SJCRH30 (cell line): ENCODE results near the gene SESN3. TPM values are rescaled to one million over a fixed set of nuclear protein-coding genes. Genes with fewer than 3 reads are reported as not detected.
"Not testable (repeated sequence)": the region's sequence is repeated elsewhere in the genome, so short reads cannot be mapped to it uniquely, and the experiment has no call there.

Source experiments
- DNase-seq, 2 experiments: peaks; one replicate each; pipeline ENCODE4 v3.0.0-alpha.2; 2015 to 2020
- H3K27ac ChIP-seq: fragments of 250-450 bp; sonication (Bioruptor Pico); 2 replicates; pipeline ENCODE4 v1.5.1; 2020; ENCODE audit warnings: mild to moderate bottlenecking, moderate library complexity
- H3K27me3 ChIP-seq: fragments of 250-450 bp; sonication (Bioruptor Pico); 2 replicates; pipeline ENCODE4 v1.5.1; 2020; ENCODE audit warnings: mild to moderate bottlenecking, moderate library complexity
- H3K36me3 ChIP-seq: fragments of 250-450 bp; sonication (Bioruptor Pico); 2 replicates; pipeline ENCODE4 v1.5.1; 2020; ENCODE audit warnings: mild to moderate bottlenecking, moderate library complexity
- H3K4me1 ChIP-seq: fragments of 250-450 bp; sonication (Bioruptor Pico); 2 replicates; pipeline ENCODE4 v1.5.1; 2020; ENCODE audit warnings: mild to moderate bottlenecking, moderate library complexity
- H3K4me3 ChIP-seq: fragments of 250-450 bp; sonication (Bioruptor Pico); 2 replicates; pipeline ENCODE4 v1.5.1; 2020; ENCODE audit warnings: mild to moderate bottlenecking, moderate library complexity
- H3K9me3 ChIP-seq: fragments of 250-450 bp; sonication (Bioruptor Pico); replicated peaks from 2 replicates; pipeline ENCODE4 v1.5.1; 2020; ENCODE audit warnings: mild to moderate bottlenecking, moderate library complexity
- total RNA-seq: library from RNA; depleted of rRNA; stranded (reverse); fragments of >200 nt; shearing (Covaris generic); gene quantifications from 2 replicates; pipeline ENCODE4 v1.2.3, GENCODE V29; 2014

SESN3 gene
- total RNA-seq, 1 experiment from 2014 or later, result 12.2 TPM

DNA sequence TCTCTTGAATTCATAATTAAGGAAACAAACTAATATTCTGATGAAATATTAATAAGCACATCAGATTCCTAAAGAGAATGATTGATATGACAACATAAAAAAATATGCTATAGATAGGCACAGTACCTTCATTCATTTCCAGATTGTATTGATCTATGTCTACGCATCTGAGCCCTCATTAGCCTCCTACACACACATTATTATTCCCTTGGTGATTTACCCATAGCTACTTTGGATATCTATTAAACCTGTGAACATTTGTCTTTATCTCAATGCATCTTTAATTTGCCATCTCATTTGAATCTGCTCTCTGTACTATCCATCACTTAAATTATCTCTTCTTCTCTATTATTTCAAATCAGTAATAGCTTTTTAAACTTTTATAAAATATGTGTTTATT, 18.4 kb downstream of the SESN3 start:
- no peaks in the 10 kb centered on the region for H3K36me3 ChIP-seq
- H3K4me3 ChIP-seq, result no peak overlapping the region
- no peaks in the 10 kb centered on the region for H3K9me3 ChIP-seq
- H3K27ac ChIP-seq, result no peak overlapping the region
- DNase-seq, result no peak
- H3K4me1 ChIP-seq, result no peaks in the 10 kb centered on the region
- no peaks in the 10 kb centered on the region for H3K27me3 ChIP-seq

DNA sequence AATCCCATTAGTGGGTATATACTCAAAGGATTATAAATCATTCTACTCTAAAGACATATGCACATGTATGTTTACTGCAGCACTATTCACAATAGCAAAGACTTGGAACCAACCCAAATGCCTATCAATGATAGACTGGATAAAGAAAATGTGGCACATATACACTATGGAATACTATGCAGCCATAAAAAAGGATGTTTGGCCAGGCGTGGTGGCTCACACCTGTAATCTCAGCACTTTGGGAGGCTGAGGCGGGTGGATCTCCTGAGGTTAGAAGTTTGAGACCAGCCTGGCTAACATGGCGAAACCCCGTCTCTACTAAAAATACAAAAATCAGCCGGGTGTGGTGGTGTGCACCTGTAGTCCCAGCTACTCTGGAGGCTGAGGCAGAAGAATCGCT, 21.5 kb downstream of the SESN3 start:
- H3K27ac ChIP-seq, H3K4me3 ChIP-seq, DNase-seq, H3K9me3 ChIP-seq, H3K4me1 ChIP-seq, H3K36me3 ChIP-seq, H3K27me3 ChIP-seq: not testable (repeated sequence)

DNA sequence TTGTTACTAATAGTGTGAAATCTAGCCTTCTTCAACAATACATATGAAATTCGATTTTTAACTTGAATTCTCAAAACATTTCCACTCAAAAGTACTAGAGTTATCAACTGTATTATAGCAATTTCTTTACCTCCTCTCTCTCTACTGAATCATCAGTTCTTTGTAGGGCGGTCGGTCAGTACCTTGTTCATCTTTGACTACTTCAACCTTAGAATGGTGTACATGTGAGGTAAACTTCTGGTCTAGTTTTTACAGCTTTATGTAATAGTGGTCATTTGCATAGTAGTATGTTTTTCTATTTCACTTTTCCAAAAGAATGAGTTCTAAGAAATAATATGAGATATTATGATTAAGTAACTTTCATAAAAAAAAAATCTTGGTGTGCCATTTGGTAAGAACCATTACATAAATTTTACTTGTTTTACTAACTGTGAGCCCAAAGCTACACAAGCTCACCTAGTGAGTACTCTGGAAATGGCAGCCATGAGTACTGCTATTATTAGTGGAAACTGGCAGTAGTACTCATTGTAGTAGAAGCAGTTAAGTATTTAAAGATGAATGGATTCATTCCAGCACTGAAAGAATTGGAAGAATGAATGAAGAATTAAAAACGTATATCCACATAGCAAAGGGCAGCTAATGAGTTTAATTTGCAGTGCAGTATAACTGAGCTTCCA, 30.1 kb downstream of the SESN3 start:
- DNase-seq, result no peak
- H3K4me3 ChIP-seq, result no peak overlapping the region
- H3K4me1 ChIP-seq, result no peaks in the 10 kb centered on the region
- H3K36me3 ChIP-seq, result no peaks in the 10 kb centered on the region
- no peaks in the 10 kb centered on the region for H3K27me3 ChIP-seq
- H3K9me3 ChIP-seq, result no peaks in the 10 kb centered on the region
- no peak overlapping the region for H3K27ac ChIP-seq

DNA sequence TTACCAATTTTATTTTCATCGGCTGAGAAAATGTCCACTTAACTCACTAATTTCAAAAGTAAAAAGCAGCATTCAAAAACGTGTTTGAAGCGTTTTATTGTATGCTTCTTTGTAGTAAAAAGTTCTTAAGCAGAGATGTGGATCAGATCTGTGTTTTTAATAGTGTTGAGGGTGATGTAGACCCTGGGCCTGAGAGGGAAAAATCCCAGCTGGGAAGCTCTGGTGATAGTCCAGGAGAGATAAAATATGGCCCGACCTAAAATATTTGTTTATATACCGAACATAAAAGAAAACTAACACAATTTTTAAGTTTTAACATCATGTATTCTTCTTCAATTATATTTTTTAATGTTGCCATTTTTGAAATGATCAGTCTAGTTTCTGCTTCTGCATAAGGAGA, 35.2 kb downstream of the SESN3 start:
- Histone ChIP-seq H3K9me3 (no peaks in the 10 kb centered on the region), H3K4me3 (no peak overlapping the region), H3K27ac (no peak overlapping the region), H3K4me1 (no peaks in the 10 kb centered on the region), H3K36me3 (no peaks in the 10 kb centered on the region), H3K27me3 (no peaks in the 10 kb centered on the region)
- DNase-seq, result no peak

DNA sequence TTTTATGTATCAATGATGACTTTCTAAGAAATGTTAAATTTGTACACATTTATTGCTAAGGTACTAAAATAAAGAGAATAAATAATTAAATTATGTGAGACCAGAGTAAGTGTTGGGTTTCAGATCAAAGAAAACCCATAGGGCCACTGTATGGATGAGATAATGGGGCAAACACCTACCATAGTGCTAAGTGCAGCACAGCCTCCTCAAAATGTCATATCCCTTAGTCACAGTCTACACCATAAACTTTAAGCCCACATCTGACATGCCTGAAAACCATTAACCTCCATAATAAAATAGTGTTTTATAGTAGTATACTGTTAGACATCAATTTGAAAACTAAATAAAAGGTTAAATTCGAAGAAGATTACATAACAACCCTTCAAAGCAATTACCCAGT, 37.5 kb downstream of the SESN3 start:
- DNase-seq, result no peak
- Histone ChIP-seq H3K27me3 (no peaks in the 10 kb centered on the region), H3K27ac (no peak overlapping the region), H3K4me1 (no peaks in the 10 kb centered on the region), H3K36me3 (no peaks in the 10 kb centered on the region), H3K9me3 (no peaks in the 10 kb centered on the region), H3K4me3 (no peak overlapping the region)

DNA sequence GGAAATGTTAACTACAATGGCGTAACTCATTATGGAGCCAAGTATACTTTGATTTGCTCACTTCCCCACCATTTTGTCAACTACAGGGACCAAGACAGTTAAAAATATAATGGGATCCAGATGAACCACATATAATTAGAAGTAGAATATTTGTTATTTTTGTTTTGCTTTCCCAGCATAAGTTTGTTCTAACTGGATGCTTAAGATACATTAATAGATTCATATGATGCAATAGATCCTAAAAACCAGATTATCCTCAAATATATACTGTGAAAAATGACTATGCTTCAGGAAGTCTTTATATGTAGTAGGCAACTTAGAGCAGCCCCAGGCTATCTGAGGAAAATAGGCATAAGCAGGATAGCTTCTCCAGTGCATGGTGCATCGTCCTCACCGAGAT, 38.3 kb downstream of the SESN3 start:
- no peak for DNase-seq
- Histone ChIP-seq H3K27me3 (no peaks in the 10 kb centered on the region), H3K9me3 (no peaks in the 10 kb centered on the region), H3K4me1 (no peaks in the 10 kb centered on the region), H3K36me3 (no peaks in the 10 kb centered on the region), H3K4me3 (no peak overlapping the region), H3K27ac (no peak overlapping the region)

DNA sequence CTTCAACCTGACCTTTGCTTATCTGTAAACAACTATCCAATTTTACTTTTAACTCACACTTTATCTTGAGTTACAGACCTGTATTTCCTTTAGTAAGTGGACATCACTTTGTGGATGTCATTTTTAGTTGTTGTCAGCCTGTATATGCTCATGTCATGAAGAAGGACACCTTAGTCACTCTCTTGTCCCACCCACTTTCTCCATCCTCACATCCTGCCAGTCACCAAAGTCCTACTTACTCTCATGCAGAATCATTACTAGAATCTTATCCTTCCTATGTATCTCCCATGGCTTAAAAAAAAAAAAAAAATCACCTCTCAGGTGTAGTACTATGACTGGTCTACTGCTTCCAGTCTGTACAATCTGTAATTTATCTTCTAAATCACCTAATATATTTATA, 43.3 kb downstream of the SESN3 start:
- no peaks in the 10 kb centered on the region for H3K4me1 ChIP-seq
- H3K4me3 ChIP-seq, result no peak overlapping the region
- DNase-seq, result no peak
- no peaks in the 10 kb centered on the region for H3K36me3 ChIP-seq
- H3K27me3 ChIP-seq, result no peaks in the 10 kb centered on the region
- H3K27ac ChIP-seq, result no peak overlapping the region
- no peaks in the 10 kb centered on the region for H3K9me3 ChIP-seq

DNA sequence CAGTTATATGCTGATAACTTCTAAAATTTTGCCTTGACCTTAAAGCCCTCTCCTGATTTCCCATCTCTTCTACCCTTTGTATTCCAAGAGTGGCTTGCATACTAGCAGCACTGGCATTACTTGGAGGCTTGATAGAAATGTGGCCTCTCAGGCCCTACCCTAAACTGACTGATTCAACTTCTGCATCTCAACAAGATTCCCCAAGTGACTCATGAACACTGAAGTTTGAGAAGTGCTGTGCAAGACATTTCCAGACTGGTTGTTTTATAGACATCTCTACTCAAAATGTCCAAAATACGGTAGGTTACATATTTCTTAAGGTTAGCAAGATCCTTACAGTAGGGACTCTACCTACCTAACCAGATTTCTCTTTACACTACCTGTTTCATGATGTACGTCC, 48.6 kb downstream of the SESN3 start:
- no peaks in the 10 kb centered on the region for H3K27me3 ChIP-seq
- no peaks in the 10 kb centered on the region for H3K4me1 ChIP-seq
- no peak for DNase-seq
- H3K9me3 ChIP-seq, result no peaks in the 10 kb centered on the region
- H3K4me3 ChIP-seq, result no peak overlapping the region
- H3K36me3 ChIP-seq, result no peaks in the 10 kb centered on the region; the same call in 1 of the 2 replicates
- no peak overlapping the region for H3K27ac ChIP-seq

DNA sequence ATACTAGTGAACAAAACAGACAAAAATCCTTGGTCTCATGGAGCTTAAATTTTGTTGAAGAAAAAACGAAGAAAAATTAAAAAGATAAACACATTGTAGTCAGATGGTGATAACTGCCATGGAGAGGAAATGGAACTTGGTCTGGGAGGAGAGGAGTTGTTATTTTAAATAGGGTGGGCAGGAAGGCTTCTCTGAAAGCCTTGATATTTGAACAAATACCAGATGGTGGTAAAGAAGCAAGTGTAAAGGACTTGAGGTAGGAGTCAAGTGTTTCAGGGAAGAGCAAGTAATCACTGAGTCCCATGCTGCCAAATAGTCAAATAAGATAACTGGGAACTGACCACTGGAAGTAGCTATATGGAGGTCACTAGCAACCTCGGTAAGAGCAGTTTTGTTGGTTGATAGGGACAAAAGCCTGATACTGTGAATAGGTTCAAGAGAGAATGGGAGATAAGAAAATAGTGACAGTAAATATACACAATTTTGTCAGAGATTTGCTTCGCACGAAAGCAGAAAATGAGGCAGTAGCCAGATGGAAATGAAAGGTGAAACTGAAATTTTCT, 55.1 kb downstream of the SESN3 start:
- no peak for DNase-seq
- Histone ChIP-seq H3K4me3 (no peak overlapping the region), H3K27me3 (no peaks in the 10 kb centered on the region), H3K4me1 (no peaks in the 10 kb centered on the region), H3K36me3 (no peaks in the 10 kb centered on the region), H3K27ac (no peak overlapping the region), H3K9me3 (no peaks in the 10 kb centered on the region)

DNA sequence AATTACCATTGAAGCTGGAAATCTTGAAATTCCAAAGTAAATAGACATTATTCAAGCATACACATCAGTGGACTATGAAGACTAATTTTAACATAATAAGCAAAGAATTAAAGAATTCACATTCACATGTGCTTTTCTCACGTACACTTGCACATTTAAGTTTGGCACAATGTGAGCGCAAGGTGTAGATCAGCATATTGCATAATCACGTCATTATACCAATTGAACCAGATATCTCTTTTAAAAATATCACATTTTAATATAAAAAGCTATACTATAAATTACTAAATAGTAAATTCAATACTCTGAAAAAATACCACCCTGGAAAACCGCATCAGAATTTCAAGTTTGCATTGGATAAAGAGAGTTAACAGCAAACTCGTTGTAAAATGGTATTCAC, 60.7 kb downstream of the SESN3 start:
- Histone ChIP-seq H3K36me3 (no peaks in the 10 kb centered on the region), H3K9me3 (no peaks in the 10 kb centered on the region), H3K27ac (no peak overlapping the region), H3K4me3 (no peak overlapping the region), H3K27me3 (no peaks in the 10 kb centered on the region), H3K4me1 (no peaks in the 10 kb centered on the region)
- DNase-seq, result no peak

DNA sequence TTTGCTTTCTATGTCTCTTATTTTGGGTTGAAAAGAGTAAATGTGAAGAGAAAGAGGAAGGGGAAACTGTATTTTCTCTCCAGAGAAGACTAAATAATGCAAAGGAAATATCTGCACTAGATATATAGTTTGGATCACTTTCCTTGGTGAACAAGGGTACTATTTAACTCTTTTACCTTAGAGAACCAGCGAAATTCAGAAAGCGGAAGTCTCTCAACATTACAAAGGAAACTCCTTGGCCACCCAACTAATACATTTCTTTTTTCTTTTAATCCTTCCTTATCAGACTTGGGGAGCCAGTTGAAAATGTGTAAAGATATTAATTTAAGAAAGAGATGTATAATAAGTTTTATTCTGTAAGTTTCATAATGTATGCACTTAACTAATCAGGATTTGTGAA, 64.2 kb downstream of the SESN3 start:
- DNase-seq, result no peak
- Histone ChIP-seq H3K9me3 (no peaks in the 10 kb centered on the region), H3K27ac (no peak overlapping the region), H3K36me3 (no peaks in the 10 kb centered on the region), H3K4me1 (0 out of 2 replicates have a peak, but pooled peaks cover 3% of the 10 kb centered on the region), H3K4me3 (no peak overlapping the region), H3K27me3 (no peaks in the 10 kb centered on the region)

DNA sequence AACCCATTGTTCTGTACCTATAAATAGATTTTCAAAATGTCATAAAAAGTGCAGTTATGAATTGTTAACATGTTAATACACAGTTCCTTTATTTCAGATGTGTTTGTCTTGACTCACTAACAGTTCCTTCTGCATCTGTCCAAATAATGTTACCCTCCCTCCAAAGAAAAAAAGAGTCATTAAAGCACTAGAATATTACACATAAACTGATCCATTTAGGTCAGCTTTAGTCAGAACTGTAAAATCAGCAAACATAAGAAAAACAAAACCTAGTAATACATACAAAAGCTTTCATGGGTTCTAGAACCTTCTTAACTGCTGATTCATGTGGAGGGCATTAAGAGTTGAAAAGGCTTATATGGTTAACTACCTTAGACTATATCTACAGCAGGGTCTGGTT, 65.4 kb downstream of the SESN3 start:
- Histone ChIP-seq H3K9me3 (no peaks in the 10 kb centered on the region), H3K27me3 (no peaks in the 10 kb centered on the region), H3K36me3 (no peaks in the 10 kb centered on the region), H3K4me1 (0 out of 2 replicates have a peak, but pooled peaks cover 3% of the 10 kb centered on the region), H3K4me3 (no peak overlapping the region), H3K27ac (no peak overlapping the region)
- no peak for DNase-seq

DNA sequence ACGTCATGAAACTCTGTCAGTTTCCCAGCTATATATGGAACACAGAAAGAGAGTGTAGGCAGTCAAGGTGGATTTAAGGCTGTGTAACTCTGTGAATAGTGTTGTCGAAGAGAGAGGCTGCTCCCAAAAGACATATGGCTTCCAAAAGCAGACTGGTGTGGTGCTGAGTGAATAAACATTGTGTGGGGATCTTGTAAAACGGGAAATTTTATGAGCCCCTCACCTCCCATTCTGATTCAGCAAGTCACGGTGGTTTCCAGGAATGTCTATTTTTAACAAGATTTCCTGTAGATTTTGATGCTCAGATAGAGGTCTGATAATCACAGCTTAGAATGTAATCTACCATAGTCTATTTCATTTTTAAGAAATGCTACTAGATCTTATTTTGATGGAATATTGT, 67.9 kb downstream of the SESN3 start:
- DNase-seq, result peak in 1 of 2 experiments; percentile 27
- peak overlapping the region; percentile 9; the same call in 1 of the 2 replicates for H3K27ac ChIP-seq
- H3K4me1 ChIP-seq, result 0 out of 2 replicates have a peak, but pooled peaks cover 3% of the 10 kb centered on the region
- no peaks in the 10 kb centered on the region for H3K27me3 ChIP-seq
- no peak overlapping the region for H3K4me3 ChIP-seq
- H3K36me3 ChIP-seq, result no peaks in the 10 kb centered on the region
- no peaks in the 10 kb centered on the region for H3K9me3 ChIP-seq

DNA sequence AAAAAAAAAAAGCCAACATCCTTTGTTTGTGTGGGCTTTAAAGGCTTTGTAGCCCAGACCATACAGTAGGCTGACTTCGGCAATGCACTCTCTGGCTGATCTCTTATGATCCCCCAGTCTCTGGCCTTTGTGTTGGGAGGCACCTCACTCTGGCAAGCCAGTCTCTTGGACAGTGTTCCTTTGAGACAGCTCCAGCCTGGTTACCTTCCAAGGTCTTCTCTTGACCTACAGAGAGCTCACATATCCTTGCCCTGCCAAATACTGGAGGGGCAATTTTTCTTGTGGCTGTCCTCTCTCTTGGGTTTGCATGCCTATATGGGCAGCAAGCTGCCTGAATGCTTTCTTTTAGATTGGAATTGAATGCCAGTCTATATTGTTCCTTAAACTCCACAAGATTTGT, 69.8 kb downstream of the SESN3 start:
- Histone ChIP-seq H3K4me3 (no peak overlapping the region), H3K36me3 (no peaks in the 10 kb centered on the region), H3K4me1 (0 out of 2 replicates have a peak, but pooled peaks cover 3% of the 10 kb centered on the region), H3K27ac (no peak overlapping the region), H3K27me3 (no peaks in the 10 kb centered on the region), H3K9me3 (no peaks in the 10 kb centered on the region)
- no peak for DNase-seq

DNA sequence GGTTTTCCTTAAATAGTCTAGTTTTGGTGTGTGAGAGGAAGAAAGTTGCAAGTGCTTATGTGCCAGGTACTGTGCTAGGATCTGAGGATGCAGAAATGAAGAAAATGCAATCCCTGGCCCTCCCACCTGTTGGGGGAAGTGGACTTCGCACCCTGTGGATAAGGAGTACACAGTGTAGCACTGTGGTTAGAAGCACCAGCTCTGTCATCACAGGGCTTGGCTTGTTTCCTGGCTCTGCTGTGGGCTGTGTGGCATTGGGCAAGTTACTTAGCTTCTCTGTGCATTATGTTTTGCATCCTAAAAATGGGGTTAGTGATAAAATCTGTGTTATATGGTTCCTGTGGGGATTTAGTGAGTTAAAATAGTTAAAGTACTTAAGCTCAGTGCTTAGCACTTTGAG, 73.2 kb downstream of the SESN3 start:
- H3K4me1 ChIP-seq, result 0 out of 2 replicates have a peak, but pooled peaks cover under 1% of the 10 kb centered on the region
- H3K4me3 ChIP-seq, result no peak overlapping the region
- no peaks in the 10 kb centered on the region for H3K36me3 ChIP-seq
- no peak overlapping the region for H3K27ac ChIP-seq
- DNase-seq, result no peak
- H3K27me3 ChIP-seq, result no peaks in the 10 kb centered on the region
- no peaks in the 10 kb centered on the region for H3K9me3 ChIP-seq

DNA sequence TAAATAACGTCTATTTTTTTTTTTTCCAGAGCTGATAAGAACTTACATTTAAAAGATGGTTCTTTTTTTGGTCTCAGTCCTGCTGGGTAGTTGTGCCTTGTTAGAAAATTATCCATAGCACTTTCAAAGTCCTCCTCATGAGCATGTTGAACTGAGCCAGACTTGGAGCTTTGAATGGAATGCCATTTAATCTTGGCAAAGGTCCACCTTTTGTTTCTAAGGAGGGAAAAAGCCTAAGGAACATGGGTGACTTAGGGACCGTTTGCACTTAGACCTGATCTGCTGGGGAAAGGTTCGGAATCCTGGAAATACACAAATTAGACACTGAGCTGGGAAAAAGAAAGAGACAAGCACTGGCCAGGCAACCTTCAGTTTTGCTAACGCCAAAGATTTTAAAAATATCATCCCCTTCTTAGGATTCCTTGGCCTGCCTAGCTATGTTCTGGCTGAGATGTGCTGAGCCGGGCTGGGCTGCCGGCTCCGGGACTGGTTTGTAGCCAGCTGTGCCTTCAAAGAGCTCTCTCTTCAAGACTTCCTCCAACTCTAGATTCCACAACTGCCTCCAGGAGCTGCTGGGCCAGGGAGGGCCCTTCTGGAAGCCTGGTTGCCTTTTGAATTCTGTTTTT, 74.0 kb downstream of the SESN3 start:
- no peak for DNase-seq
- no peaks in the 10 kb centered on the region for H3K4me1 ChIP-seq
- no peaks in the 10 kb centered on the region for H3K27me3 ChIP-seq
- no peak overlapping the region for H3K27ac ChIP-seq
- H3K9me3 ChIP-seq, result no peaks in the 10 kb centered on the region
- H3K4me3 ChIP-seq, result no peak overlapping the region
- H3K36me3 ChIP-seq, result no peaks in the 10 kb centered on the region
